Keratinocyte (primary cell): ENCODE measurements around the gene ZC3H8. TPM values are rescaled to one million over a fixed set of nuclear protein-coding genes. Genes with fewer than 3 reads are reported as not detected.

Experiments
- DNase-seq: peaks from one replicate; pipeline ENCODE4 v3.0.0-alpha.2; 2011; ENCODE audit warnings: low read depth, missing footprints, low spot score
- FAIRE-seq: peaks from 2 replicates; lab custom pipeline; 2011; peaks lifted over from hg19 to GRCh38; lab: Jason Lieb, UNC
- H2AFZ ChIP-seq: 2 replicates; pipeline ENCODE4 v1.6.0; 2012; ENCODE audit warnings: low read length, control low read depth, inconsistent platforms; ENCODE audit not compliant: control insufficient read depth
- H3K27ac ChIP-seq: 2 replicates; pipeline ENCODE4 v1.5.1; 2011; ENCODE audit warnings: low read length; ENCODE audit not compliant: control insufficient read depth, insufficient read depth
- H3K27me3 ChIP-seq: 3 replicates; pipeline ENCODE4 v1.6.0; 2011; ENCODE audit warnings: low read length; ENCODE audit not compliant: control insufficient read depth, insufficient read depth; ENCODE audit errors: extremely low read depth
- H3K36me3 ChIP-seq, 2 experiments: 2 replicates in 1 of 2; 3 replicates in 1 of 2; pipeline ENCODE4 v1.5.1; 2011; ENCODE audit warnings: low read length in 2 of 2, mild to moderate bottlenecking in 1 of 2; ENCODE audit not compliant: control insufficient read depth in 2 of 2, insufficient read depth in 2 of 2; ENCODE audit errors: extremely low read depth in 1 of 2
- H3K4me1 ChIP-seq: 3 replicates; pipeline ENCODE4 v1.5.1; 2011; ENCODE audit warnings: low read length; ENCODE audit not compliant: control insufficient read depth, insufficient read depth; ENCODE audit errors: extremely low read depth
- H3K4me2 ChIP-seq: 3 replicates; pipeline ENCODE4 v1.6.0; 2011; ENCODE audit warnings: low read depth, low read length; ENCODE audit not compliant: control insufficient read depth, insufficient read depth; ENCODE audit errors: extremely low read depth
- H3K4me3 ChIP-seq, 3 experiments: fragments of 200-600 bp in 1 of 3; sonication (generic) in 1 of 3; 2 replicates in 2 of 3; 3 replicates in 1 of 3; pipeline ENCODE4 v1.5.1; 2011 to 2016; ENCODE audit warnings: low read length in 3 of 3, mild to moderate bottlenecking in 3 of 3, control low read depth in 2 of 3, inconsistent platforms in 1 of 3, low read depth in 1 of 3, mixed read lengths in 1 of 3, mixed run types in 1 of 3, moderate library complexity in 1 of 3; ENCODE audit not compliant: control insufficient read depth in 2 of 3, insufficient read depth in 2 of 3; ENCODE audit errors: extremely low read depth in 1 of 3
- H3K79me2 ChIP-seq: 2 replicates; pipeline ENCODE4 v1.6.0; 2012; ENCODE audit warnings: low read length; ENCODE audit not compliant: control insufficient read depth, insufficient read depth
- H3K9ac ChIP-seq: 3 replicates; pipeline ENCODE4 v1.6.0; 2011; ENCODE audit warnings: low read length; ENCODE audit not compliant: control insufficient read depth, insufficient read depth; ENCODE audit errors: extremely low read depth
- H3K9me1 ChIP-seq: 3 replicates; pipeline ENCODE4 v1.6.0; 2011; ENCODE audit warnings: low read length; ENCODE audit not compliant: control insufficient read depth, insufficient read depth; ENCODE audit errors: extremely low read depth
- H3K9me3 ChIP-seq: 2 replicates; pipeline ENCODE4 v1.5.1; 2012; ENCODE audit warnings: low read depth, low read length; ENCODE audit not compliant: control insufficient read depth
- H4K20me1 ChIP-seq: 3 replicates; pipeline ENCODE4 v1.6.0; 2011; ENCODE audit warnings: low read length; ENCODE audit not compliant: control insufficient read depth, insufficient read depth; ENCODE audit errors: extremely low read depth
- CTCF ChIP-seq, 3 experiments: IDR thresholded peaks in 1 of 3; conservative IDR thresholded peaks in 1 of 3; optimal IDR thresholded peaks in 1 of 3; 2 replicates in 2 of 3; 3 replicates in 1 of 3; pipeline versions ENCODE3 to v1.5.1; 2011; ENCODE audit warnings: low read length in 3 of 3, mild to moderate bottlenecking in 3 of 3, moderate library complexity in 2 of 3, control low read depth in 1 of 3, inconsistent platforms in 1 of 3; ENCODE audit not compliant: insufficient read depth in 2 of 3; ENCODE audit errors: extremely low read depth in 1 of 3
- EZH2 ChIP-seq: IDR thresholded peaks from one replicate; pipeline ENCODE4 v1.6.1; 2012; ENCODE audit warnings: inconsistent platforms, mild to moderate bottlenecking, low read length, moderate library complexity
- dilution Hi-C: fragments of 300-500 bp; cut with MboI; formaldehyde crosslinking; loops from one replicate; pipeline ENCODE4 v1.7.0; 2020; ENCODE audit warnings: low sequenced_read_pairs; ENCODE audit not compliant: extremely low pct_ligation_motif_present
- polyA plus RNA-seq, 5 experiments: library from polyadenylated mRNA; depleted of rRNA in 3 of 5; stranded (reverse) in 3 of 5; stranded (forward) in 1 of 5; unstranded in 1 of 5; fragments of >200 nt; gene quantifications; 1 replicate in 1 of 5; 2 replicates in 3 of 5; 3 replicates in 1 of 5; pipeline versions ENCODE4 v1.2.1 to v1.2.3, GENCODE V29; 2011 to 2012; ENCODE audit warnings: missing spikeins in 2 of 5, low read depth in 1 of 5, low replicate concordance in 1 of 5

The ZC3H8 gene
- polyA plus RNA-seq, 1 donor (not counting 4 experiments of a cell fraction or from before 2014, with no cell fraction given), result 11.4 TPM

- Histone ChIP-seq H2AFZ (no peak overlapping the region), H4K20me1 (no peaks in the 10 kb centered on the region), H3K4me2 (no peak overlapping the region), H3K4me3 (no peak overlapping the region), H3K9me3 (no peaks in the 10 kb centered on the region), H3K27me3 (no peaks in the 10 kb centered on the region), H3K9me1 (no peaks in the 10 kb centered on the region), H3K27ac (no peak overlapping the region), H3K79me2 (no peaks in the 10 kb centered on the region), H3K36me3 (no peaks in the 10 kb centered on the region), H3K9ac (no peak overlapping the region), H3K4me1 (no peaks in the 10 kb centered on the region)
- no peak for TF ChIP-seq CTCF (optimal IDR thresholded peaks at IDR 0.05 in 1 of 3, IDR thresholded peaks at IDR 0.05 in 1 of 3, conservative IDR thresholded peaks at IDR 0.05 in 1 of 3; ENCODE audit: extremely low read depth in 1 of 3, insufficient read depth in 2 of 3, low read length in 3 of 3)
- TF ChIP-seq EZH2, result no peak
- dilution Hi-C loops, result no loop called here
- FAIRE-seq (no peak), DNase-seq (no peak)
Measured at GRCh38 chr2:112268547-112268946, 13.7 kb upstream of the ZC3H8 start.

GRCh38 chr2:112262876-112263275, 8.0 kb upstream of the ZC3H8 start:
- DNase-seq (no peak), FAIRE-seq (no peak)
- H3K4me1 ChIP-seq, result peaks cover 6% of the 10 kb centered on the region
- TF ChIP-seq EZH2 (no peak), CTCF (optimal IDR thresholded peaks at IDR 0.05 in 1 of 3, IDR thresholded peaks at IDR 0.05 in 1 of 3, conservative IDR thresholded peaks at IDR 0.05 in 1 of 3; ENCODE audit: extremely low read depth in 1 of 3, insufficient read depth in 2 of 3, low read length in 3 of 3) (no peak)
- H2AFZ ChIP-seq, result no peak overlapping the region
- H3K36me3 ChIP-seq, result no peaks in the 10 kb centered on the region
- no peak overlapping the region for H3K4me2 ChIP-seq
- no peaks in the 10 kb centered on the region for H3K9me1 ChIP-seq
- no peaks in the 10 kb centered on the region for H3K9me3 ChIP-seq
- H3K27ac ChIP-seq, result no peak overlapping the region
- H3K79me2 ChIP-seq, result no peaks in the 10 kb centered on the region
- no peak overlapping the region for H3K4me3 ChIP-seq
- dilution Hi-C loops, result no loop called here
- H3K27me3 ChIP-seq, result no peaks in the 10 kb centered on the region
- H3K9ac ChIP-seq, result no peak overlapping the region
- no peaks in the 10 kb centered on the region for H4K20me1 ChIP-seq
